TTC549 (cell line): ENCODE results near the gene CUX1.
"Not testable (repeated sequence)": the region's sequence is repeated elsewhere in the genome, so short reads cannot be mapped to it uniquely, and the experiment has no call there.

Experiments
- FAIRE-seq: peaks from 2 replicates; lab custom pipeline; 2012; peaks lifted over from hg19 to GRCh38; lab: Jason Lieb, UNC

Gene CUX1, protein sequence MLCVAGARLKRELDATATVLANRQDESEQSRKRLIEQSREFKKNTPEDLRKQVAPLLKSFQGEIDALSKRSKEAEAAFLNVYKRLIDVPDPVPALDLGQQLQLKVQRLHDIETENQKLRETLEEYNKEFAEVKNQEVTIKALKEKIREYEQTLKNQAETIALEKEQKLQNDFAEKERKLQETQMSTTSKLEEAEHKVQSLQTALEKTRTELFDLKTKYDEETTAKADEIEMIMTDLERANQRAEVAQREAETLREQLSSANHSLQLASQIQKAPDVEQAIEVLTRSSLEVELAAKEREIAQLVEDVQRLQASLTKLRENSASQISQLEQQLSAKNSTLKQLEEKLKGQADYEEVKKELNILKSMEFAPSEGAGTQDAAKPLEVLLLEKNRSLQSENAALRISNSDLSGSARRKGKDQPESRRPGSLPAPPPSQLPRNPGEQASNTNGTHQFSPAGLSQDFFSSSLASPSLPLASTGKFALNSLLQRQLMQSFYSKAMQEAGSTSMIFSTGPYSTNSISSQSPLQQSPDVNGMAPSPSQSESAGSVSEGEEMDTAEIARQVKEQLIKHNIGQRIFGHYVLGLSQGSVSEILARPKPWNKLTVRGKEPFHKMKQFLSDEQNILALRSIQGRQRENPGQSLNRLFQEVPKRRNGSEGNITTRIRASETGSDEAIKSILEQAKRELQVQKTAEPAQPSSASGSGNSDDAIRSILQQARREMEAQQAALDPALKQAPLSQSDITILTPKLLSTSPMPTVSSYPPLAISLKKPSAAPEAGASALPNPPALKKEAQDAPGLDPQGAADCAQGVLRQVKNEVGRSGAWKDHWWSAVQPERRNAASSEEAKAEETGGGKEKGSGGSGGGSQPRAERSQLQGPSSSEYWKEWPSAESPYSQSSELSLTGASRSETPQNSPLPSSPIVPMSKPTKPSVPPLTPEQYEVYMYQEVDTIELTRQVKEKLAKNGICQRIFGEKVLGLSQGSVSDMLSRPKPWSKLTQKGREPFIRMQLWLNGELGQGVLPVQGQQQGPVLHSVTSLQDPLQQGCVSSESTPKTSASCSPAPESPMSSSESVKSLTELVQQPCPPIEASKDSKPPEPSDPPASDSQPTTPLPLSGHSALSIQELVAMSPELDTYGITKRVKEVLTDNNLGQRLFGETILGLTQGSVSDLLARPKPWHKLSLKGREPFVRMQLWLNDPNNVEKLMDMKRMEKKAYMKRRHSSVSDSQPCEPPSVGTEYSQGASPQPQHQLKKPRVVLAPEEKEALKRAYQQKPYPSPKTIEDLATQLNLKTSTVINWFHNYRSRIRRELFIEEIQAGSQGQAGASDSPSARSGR (N-terminal part only)

DNA sequence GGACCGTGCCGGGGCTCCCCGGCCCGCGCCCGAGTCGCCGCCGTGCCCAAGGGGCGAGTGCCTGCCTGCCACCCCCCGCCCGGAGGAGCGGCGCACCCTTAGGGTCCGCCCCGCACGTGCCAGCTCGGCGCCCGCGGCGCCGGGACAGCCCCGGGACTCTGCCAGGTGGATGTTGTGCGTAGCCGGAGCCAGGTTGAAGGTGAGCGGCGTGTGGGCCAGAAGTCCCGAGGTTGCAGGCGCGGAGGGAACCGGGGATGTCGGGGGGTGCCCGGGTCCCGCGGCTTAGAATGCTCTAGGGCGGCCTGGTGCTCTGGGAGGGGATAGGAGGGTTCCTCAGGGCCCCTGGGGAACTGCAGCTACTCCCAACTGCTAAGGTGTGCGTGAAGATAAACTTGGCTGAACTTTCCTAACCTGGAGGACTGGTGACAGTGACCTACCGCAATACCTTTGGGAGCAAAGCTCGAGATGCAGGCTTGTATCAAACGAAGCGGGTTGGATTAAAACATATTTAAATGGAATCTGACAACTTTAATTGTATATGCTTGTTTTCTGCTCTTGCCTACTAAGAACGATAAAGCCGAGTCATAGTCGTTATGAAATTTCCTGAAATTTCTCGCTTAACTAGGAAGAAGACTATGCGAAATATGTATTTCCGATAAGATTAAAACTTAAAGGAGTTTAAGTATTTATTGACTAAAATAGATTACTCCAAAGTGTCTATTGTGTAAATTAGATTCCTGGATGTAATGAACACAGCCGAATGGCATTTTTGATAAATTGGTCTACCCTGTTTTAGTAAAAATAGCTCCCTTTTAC lies at the start of gene CUX1:
CUX1 (plus strand) TSS at position 156 of the 816 bp plus-strand sequence; CDS start at position 170, 14 bp downstream.
- no peak for FAIRE-seq

DNA sequence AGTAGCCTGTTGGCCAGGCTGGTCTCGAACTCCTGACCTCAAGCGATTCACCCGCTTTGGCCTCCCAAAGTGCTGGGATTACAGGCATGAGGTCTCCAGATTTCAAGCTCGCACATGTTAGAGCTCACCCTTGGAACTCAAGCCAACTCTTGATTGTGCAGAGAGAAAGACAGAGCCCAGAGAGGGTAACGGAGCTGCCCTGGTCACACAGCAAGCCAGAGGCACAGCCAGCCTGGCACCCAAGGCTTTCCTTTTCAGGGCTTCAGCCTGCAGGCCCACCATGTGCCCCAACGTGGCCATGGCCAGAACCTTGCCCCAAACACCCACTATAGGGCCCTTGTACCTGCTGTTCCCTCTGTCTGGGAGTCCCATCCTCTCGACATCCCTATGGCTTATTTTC lies 49.1 kb upstream of the CUX1 start:
- no peak for FAIRE-seq

DNA sequence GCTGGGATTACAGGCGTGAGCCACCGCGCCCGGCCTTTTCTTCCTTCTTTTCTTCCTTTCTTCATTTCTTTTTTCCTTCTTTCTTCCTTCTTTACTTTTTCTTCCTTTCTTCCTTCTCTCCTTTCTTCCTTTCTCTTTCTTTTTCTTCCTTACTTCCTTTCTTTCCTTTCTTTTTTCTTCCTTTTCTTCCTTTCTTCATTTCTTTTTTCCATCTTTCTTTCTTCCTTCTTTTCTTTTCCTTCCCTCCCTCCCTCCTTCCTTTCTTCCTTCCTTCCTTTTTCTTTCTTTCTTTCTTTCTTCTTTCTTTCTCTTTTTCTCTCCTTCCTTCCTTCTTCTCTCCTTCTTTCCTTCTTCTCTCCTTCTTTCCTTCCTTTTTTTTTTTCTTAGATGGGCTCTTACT lies 47.0 kb upstream of the CUX1 start:
- FAIRE-seq, result no peak

DNA sequence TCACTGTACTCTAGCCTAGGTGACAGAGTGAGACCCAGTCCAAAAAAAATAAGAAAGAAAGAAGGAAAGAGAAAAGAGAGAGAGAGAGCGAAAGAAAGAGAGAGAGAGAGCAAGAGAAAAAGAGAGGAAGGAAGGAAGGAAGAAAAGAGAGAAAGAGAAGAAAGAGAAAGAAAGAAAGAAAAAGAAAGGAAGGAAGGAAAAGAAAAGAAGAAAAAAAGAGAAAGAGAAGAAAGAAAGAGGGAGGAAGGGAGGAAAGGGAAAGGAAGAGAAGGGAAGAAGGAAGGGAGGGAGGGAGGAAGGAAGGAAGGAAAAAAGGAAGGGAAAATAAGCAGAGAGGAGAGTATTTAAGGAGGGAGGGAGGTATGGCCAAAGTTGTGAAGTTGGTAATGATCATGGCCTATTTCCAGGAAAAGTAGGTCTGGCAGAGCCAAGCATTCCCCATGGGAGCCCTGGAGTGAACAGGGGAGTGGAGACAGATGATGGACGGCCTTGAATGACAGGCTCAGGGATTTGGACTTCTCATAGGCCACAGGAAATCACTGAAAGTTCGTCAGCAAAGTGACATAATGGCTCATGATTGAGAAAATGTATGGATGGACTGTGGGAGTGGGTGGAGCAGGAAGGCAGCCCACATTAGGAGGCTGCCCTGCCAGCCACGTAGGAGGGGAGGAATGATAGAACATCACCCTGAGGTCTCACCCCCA lies 44.8 kb upstream of the CUX1 start:
- FAIRE-seq, result no peak

DNA sequence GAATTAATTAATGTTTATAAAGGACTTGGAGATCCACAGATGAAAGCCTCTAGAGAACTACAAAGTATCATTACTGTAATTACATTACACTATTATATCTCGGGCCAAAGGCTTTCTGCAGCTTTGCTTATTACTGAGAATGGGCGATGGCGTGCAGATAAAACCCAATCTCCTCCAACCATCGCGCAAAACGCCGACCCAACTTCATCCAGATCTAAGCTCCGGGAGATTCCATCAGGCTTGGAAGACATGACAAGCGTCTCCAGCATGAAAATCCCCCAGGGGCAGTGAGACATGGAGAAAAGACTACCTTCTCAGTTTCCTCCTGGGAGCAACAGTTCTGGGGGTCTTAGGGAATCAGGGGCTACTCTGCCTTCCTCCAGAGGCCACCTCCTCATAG lies 42.2 kb upstream of the CUX1 start:
- FAIRE-seq, result no peak

DNA sequence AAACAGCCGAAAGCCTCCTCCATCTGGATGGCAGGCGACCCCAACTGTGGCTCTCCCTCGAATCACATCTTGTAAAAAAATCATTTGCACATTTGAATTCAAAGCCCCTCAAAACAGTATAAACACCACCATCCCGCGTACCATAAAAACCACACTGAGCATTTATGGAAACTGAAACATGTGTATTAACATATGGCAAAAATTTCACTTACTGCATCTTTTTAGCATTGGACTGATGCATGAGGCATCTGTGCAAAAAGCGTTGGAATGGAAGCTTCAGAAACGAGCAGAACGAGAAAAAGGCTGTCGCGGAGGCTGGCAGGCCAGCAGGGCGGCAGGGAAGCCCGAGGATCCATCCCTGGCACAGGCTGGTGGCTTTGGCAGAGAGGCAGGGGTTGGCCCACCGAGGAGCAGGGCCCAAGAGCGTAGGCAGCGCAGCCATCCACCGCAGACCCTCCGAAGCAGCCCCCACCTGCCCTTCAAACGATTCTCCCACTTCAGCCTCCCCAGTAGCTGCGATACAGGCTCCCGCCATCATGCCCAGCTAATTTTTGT lies 39.3 kb upstream of the CUX1 start:
- no peak for FAIRE-seq

DNA sequence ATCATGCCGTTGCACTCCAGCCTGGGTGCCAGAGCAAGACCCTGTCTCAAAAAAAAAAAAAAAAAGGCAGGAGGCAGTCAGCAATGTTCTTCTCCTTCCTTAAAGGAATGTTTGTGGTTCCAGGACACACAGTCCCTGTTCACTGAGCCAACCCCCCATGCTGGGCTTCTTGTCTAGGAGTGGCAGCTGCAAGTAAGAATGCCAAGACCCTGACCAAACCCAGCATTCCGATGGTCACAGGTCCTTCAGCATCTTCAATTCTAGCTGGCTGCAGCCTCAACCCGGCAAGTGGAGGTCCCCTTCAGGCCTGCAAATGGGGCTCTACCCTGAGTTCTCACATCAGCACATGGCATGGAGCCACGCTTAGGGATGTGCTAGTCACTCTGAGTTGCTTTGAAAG lies 38.2 kb upstream of the CUX1 start:
- no peak for FAIRE-seq

DNA sequence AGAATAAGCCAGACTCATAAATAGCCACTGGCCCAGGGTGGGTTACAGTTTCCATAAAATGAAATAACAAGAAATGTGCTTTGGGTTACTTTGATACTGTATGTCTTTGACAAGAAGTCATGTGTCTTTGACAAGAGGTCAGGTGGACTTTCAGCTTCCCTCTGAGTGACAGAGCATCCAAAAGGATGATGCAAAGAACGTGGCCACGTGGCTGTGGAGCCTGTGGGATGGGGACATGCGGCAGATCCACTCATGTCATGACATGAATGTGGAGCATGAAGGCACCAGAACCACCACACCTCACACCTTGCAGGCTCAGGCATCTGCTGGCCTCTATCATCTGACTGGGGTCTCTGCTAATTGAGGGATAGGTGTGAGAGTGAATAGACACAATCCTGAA lies 37.1 kb upstream of the CUX1 start:
- no peak for FAIRE-seq

DNA sequence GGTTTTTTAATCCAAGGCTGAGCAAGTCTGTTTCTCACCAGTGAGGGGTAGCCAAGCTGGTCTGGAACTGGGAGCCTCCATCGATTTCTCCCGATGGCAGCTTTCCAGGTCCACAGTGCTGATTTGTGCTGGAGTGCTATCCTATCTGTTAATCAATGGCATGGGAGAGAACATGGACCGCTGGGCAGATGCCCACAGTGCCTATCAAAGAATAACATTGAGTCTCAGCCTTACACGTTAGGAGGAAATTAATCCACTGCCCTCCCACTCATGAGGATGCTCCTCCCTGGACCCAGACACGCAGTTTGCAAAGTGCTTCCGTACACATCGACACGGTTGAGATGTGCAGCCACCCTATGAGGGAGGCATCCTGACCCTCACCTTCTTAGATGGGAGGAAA lies 36.0 kb upstream of the CUX1 start:
- FAIRE-seq, result no peak

DNA sequence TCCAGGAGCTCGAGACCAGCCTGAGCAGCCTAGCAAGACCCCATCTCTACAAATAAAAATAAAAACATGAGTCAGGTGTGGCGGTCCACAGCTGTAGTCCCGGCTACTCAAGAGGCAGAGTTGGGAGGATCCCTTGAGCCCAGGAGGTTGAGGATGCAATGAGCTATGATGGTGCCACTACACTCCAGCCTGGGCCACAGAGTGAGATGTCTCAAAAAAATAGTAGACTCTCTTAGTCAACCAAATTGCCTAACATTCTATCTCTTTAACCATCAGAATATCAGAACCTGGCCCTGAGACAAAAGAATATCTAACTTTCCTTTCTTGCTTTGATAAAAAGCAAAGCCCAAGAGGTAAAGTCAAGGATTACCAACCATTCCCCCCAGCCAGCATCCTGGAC lies 35.0 kb upstream of the CUX1 start:
- FAIRE-seq, result no peak

DNA sequence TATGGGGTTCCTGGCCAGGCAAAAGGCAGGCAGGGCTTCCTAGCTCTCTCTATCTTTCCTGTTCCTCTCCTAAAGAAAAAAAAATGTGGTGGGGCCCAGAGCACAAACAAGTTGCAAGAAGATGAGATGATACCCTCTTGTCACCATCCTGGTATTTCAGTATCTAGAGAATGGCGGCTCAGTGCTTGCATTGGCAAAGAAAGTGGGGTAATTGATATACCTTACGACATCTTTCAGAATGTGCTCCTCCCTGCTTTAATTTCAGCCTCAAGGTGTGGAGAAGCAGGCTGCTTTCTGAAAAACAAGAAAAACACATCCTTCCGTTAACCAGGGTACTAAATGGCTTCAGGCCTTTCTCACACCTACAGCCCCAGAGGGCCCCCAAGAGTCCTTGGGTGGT lies 34.5 kb upstream of the CUX1 start:
- no peak for FAIRE-seq

DNA sequence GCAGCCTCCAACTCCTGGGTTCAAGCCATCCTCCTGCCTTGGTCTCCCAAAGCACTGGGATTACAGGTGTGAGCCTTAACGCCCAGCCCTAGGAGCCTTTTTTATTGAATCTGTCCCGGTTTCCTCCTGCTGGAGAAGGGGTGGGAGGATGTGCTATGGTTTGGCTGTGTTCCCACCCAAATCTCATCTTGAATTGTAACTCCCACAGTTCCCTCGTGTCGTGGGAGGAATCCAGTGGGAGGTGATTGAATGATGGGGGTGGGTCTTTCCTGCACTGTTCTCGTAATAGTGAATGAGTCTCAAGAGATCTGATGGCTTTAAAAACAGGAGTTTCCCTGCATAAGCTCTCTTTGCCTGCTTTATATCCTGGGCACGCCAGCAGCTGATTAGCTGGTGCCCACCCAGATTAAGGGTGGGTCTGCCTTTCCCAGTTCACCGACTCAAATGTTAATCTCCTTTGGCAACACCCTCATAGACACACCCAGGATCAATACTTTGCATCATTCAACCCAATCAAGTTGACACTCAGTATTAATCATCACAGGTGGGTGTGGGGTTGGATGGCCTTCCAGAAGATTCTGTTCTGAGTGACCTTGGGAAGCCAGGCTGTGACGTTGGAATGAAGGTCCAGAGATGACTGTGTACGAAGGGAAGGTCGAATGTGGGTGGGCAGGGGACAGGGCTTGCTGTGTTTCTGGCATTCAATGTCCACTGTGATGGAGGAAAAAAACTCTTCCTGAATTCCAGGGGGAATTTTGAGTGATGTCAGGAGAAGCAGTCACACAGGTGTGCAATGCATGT lies 33.8 kb upstream of the CUX1 start:
- FAIRE-seq, result no peak

DNA sequence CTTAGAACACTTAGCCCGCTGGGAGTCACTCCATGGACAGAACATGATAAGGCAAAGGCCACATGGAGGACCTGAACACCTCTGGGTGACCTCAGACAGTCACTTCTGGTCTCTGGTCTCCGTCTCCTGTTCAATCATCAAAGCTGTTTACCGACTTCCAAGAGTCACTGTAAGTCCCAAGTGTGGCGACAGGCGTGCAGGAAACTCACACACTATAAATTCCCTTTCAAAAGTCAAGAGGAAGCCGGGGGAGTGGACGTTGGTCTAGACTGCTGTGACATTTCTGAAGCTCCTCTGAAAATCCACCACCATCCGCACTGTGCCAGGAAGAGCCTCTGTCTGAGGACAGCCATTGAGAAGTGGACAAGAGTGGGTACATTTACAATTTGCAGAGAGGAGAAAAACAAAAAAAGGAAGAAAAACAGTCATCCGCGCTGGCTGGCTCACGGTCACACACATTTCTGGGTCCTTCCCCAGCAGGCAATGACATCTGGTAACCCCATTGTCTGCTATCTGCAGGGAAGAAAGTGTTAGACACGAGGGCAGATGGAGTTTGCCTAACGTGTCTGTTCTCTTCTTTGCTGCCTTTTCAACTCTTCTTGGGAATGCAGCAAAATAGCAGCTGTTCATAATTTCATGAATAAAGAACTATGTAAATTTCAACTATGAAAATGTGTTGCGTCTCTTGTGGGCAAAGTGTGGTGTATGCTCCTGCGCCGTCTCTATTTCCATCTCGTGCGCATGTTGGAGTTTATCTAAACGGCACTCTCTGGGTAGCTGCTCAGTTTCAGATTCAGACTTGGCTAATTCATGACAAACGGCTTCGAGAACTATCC lies 32.9 kb upstream of the CUX1 start:
- no peak for FAIRE-seq

DNA sequence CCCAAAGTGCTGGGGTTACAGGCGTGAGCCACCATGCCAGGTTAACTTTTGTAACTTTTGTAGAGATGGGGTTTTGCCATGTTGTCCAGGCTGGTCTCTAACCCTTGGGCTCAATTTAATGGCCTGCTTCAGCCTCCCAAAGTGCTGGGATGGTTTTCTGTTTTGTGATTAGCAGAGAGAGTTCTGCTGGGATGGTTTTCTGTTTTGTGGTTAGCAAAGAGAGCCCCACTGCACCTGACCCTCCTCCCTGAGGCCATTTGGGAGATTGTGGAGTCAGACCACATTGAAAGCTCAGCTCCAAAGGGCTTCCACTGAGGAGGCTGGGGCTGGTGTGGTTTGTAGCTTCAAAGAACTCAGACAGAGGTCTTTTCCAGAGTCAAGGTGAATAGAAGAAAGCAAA lies 29.6 kb upstream of the CUX1 start:
- no peak for FAIRE-seq

DNA sequence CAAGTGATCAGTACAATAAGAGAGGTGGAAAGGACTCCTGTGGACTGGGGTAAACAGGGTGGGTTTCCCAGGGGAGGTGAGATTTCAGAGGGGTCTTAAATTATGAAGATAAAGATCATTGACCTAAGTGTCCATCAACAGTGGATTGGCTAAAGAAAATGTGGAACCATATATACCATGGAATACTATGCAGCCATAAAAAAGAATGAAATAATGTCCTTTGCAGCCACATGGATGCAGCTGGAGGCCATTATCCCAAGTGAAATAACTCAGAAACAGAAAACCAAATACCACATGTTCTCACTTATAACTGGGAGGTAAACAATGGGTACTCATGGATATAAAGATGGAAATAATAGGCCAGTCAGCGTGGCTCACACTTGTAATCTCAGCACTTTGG lies 28.9 kb upstream of the CUX1 start:
- FAIRE-seq, result no peak

DNA sequence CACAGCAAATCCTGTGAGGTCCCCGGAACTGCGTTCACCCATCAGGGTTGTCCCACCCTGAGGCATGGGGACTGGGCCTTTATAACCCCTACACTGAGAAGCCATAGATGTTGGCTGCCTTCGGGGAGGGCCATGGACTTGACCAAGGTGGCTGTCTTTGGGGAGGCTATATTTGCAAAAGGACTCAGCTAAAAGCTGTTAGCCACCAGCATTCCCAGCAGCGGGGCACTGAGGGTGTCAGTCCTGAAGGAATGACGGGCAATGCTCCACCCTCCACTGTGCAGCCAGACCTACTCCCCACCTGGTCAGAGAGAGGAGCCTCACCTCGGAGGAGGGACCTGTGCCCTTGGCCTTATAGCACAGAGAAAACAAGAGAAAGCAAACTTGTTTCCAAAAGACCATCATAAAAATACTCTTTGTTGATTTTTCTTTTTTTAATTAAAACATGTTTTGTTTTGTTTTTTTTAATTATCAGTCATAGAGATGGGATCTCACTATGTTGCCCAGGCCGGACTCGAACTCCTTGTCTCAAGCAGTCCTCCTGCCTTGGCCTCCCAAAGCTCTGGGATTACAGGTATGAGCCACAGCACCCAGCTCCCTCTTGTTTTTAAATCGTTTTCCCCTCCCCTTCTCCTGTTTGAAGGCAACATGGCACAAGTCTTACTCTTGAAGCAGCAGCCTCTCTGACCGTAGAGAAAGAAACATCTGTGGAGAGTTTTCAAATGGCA lies 26.7 kb upstream of the CUX1 start:
- FAIRE-seq, result no peak

DNA sequence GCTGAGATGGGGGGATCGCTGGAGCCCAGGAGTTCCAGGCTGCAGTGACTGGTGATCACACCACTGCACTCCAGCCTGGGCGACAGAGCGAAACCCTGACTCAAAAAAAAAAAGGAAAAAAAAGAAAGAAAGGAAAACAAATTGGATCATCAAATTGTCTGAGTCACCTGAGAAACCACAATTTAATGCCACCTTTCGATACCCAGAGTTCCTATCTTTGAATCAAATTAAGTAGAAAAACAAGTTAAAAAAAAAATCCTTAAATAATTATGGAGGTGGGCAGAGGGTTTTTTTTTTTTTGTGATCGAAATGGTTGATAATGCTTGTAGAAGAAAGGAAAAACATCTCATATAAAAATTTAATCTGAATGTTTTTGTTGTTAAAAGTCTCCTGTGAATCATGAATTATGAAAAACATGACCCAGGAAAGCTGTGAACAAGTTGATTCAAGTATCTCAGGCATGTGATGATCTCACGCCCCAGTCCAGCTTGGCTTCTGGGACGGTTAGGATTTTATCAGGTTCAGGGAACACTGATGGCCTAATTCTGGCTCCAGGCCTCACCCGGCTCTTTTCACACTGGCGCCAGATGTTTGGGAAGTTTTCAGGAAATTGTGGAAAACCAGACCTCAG lies 25.3 kb upstream of the CUX1 start:
- FAIRE-seq, result no peak

DNA sequence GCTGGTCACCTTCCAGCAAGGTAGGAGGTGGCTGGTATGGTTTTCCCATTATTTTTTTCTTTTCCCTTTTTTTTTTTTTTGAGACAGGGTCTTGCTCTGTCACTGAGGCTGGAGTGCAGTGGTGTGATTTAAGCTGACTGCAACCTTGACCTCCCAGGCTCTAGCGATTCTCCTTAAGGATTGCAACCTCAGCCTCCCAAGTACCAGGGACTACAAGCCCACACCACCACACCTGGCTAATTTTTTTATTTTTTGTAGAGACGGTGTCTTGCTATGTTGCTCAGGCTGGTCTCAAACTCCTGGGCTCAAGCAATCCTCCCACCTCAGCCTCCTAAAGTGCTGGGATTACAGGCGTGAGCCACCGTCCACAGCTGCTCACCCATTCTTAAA lies 24.7 kb upstream of the CUX1 start:
- FAIRE-seq, result not testable (repeated sequence)
